Activated CD8-positive, alpha-beta T cell treated with anti-CD3 and anti-CD28 coated beads for 36 hours (primary cell): ENCODE measurements around the gene KCNMB2. TPM values are rescaled to one million over a fixed set of nuclear protein-coding genes. Genes with fewer than 3 reads are reported as not detected.

Experiments used
- ATAC-seq: fragments of 200-7000 bp; cut with Tn5 transposase; one replicate; pipeline ENCODE4 v1.10.0; 2021; ENCODE audit warnings: mild to moderate bottlenecking, moderate library complexity
- CTCF ChIA-PET: fragments of 350-600 bp; sonication (Branson Sonifier 250); formaldehyde crosslinking; loops from one replicate; lab custom pipeline; 2021; ENCODE audit warnings: antibody characterized with exemption; lab: Charles Lee
- POLR2A ChIA-PET: fragments of 350-600 bp; sonication (Branson Sonifier 250); formaldehyde crosslinking; loops from one replicate; lab custom pipeline; 2021; ENCODE audit warnings: antibody characterized with exemption; lab: Charles Lee
- DNase-seq: peaks from one replicate; pipeline ENCODE4 v3.0.0-alpha.2; 2020
- H3K27ac Mint-ChIP-seq: one replicate; pipeline ENCODE4 v1.8.0; 2021; ENCODE audit warnings: mild to moderate bottlenecking, mixed read lengths
- H3K27me3 Mint-ChIP-seq: one replicate; pipeline ENCODE4 v1.8.0; 2021; ENCODE audit warnings: mixed read lengths
- H3K36me3 Mint-ChIP-seq: one replicate; pipeline ENCODE4 v1.8.0; 2021; ENCODE audit warnings: low read depth, mixed read lengths
- H3K4me1 Mint-ChIP-seq: one replicate; pipeline ENCODE4 v1.8.0; 2021; ENCODE audit warnings: low read depth, mixed read lengths
- H3K4me3 Mint-ChIP-seq: one replicate; pipeline ENCODE4 v1.8.0; 2021; ENCODE audit warnings: mild to moderate bottlenecking, moderate library complexity, mixed read lengths
- H3K9me3 Mint-ChIP-seq: one replicate; pipeline ENCODE4 v1.8.0; 2021; ENCODE audit warnings: mixed read lengths
- CTCF ChIP-seq: fragments of 200-600 bp; IDR thresholded peaks from one replicate; pipeline ENCODE4 v1.8.0; 2022; ENCODE audit warnings: antibody characterized with exemption, mild to moderate bottlenecking
- intact Hi-C: fragments of 100-400 bp; cut with micrococcal nuclease; formaldehyde crosslinking; loops from one replicate; pipeline ENCODE4 v1.10.0; 2022
- total RNA-seq, 2 experiments: library from RNA; stranded (reverse); gene quantifications; one replicate each; pipeline ENCODE4 v1.2.3, GENCODE V29; 2021

KCNMB2 gene
- total RNA-seq, 2 experiments from 2014 or later: not detected

GRCh38 chr3:178676942-178677790 lies 140.9 kb downstream of the KCNMB2 start:
- Mint-ChIP-seq H3K4me1 (no peaks in the 10 kb centered on the region), H3K36me3 (no peaks in the 10 kb centered on the region), H3K27me3 (no peaks in the 10 kb centered on the region), H3K27ac (no peak overlapping the region), H3K4me3 (no peak overlapping the region), H3K9me3 (no peaks in the 10 kb centered on the region)
- ChIA-PET CTCF (no interaction called here), POLR2A (no interaction called here)
- ATAC-seq (no peak), DNase-seq (no peak)
- intact Hi-C loops: no loop called here
- no peak for TF ChIP-seq CTCF

- no peak for ATAC-seq
- ChIA-PET CTCF (no interaction called here), POLR2A (interaction anchor here (0.8 kb wide), 1 partner anchor 227 kb away, joined by 3 read pairs; no protein-coding TSS in a partner anchor)
- Mint-ChIP-seq H3K36me3 (no peaks in the 10 kb centered on the region), H3K4me3 (no peak overlapping the region), H3K4me1 (no peaks in the 10 kb centered on the region), H3K27me3 (no peaks in the 10 kb centered on the region), H3K27ac (no peak overlapping the region), H3K9me3 (peaks cover 4% of the 10 kb centered on the region)
- DNase-seq: no peak
- no peak for TF ChIP-seq CTCF
- intact Hi-C loops: no loop called here
Measured at GRCh38 chr3:178677961-178678360, 141.7 kb downstream of the KCNMB2 start.

GRCh38 chr3:178680037-178680436 lies 143.8 kb downstream of the KCNMB2 start:
- Mint-ChIP-seq H3K27ac (no peak overlapping the region), H3K4me3 (no peak overlapping the region), H3K27me3 (no peaks in the 10 kb centered on the region), H3K9me3 (peaks cover 7% of the 10 kb centered on the region), H3K4me1 (no peaks in the 10 kb centered on the region), H3K36me3 (no peaks in the 10 kb centered on the region)
- no peak for TF ChIP-seq CTCF
- CTCF ChIA-PET: no interaction called here
- intact Hi-C loops: no loop called here
- ATAC-seq: no peak
- POLR2A ChIA-PET: no interaction called here
- DNase-seq: no peak

GRCh38 chr3:178680489-178680888 lies 144.3 kb downstream of the KCNMB2 start:
- DNase-seq (no peak), ATAC-seq (no peak)
- ChIA-PET POLR2A (no interaction called here), CTCF (no interaction called here)
- Mint-ChIP-seq H3K9me3 (peaks cover 7% of the 10 kb centered on the region), H3K4me3 (no peak overlapping the region), H3K27me3 (no peaks in the 10 kb centered on the region), H3K4me1 (no peaks in the 10 kb centered on the region), H3K27ac (no peak overlapping the region), H3K36me3 (no peaks in the 10 kb centered on the region)
- intact Hi-C loops: no loop called here
- TF ChIP-seq CTCF: no peak

DNA sequence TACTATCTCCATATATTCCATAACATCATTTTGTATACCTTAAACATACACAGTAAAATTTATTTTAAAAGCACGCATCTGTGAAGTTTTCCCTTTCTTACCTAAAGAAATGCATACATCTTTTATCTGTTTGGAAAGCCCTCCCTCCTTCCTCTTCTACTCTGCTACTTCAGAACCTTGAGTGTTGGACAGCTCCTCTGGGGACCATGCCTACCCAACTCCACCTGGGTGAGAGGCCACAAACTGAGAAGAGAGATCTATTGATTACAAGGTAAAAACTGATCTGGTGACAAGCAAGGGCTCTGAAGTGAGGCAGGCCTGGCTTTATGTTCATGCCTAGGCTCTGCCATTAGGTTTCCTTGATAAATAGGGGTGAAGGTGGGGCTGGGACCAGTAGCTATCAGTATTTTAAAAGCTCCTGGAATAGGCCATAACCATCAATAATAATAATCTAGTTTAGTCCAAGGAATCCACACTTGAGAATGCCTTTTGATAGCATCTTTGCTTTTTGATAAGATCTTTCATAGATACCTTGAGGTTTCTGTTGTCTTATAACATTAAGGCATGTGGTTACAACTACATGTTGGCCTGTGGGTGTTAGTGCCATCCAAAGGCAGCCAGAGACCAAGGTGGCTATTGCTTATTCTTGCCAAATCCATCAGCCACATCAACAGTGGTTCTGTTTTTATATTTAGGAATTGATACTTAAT lies 148.8 kb downstream of the KCNMB2 start:
- peak; percentile 5 for DNase-seq

More for the DNA sequence above, 148.8 kb downstream of the KCNMB2 start:
- Mint-ChIP-seq H3K27ac (no peak overlapping the region), H3K9me3 (peaks cover 7% of the 10 kb centered on the region), H3K36me3 (no peaks in the 10 kb centered on the region), H3K27me3 (no peaks in the 10 kb centered on the region), H3K4me3 (no peak overlapping the region), H3K4me1 (no peaks in the 10 kb centered on the region)
- no peak for TF ChIP-seq CTCF
- ChIA-PET POLR2A (no interaction called here), CTCF (no interaction called here)
- ATAC-seq: no peak
- intact Hi-C loops: no loop called here
